H9 (cell line): ENCODE results near the gene CNTFR. TPM values are rescaled to one million over a fixed set of nuclear protein-coding genes. Genes with fewer than 3 reads are reported as not detected.

Experiments used
- DNase-seq: peaks from one replicate; pipeline ENCODE4 v3.0.0-alpha.2; 2017
- H2AFZ ChIP-seq: one replicate; pipeline ENCODE4 v1.6.1; 2013; ENCODE audit warnings: mild to moderate bottlenecking, low read length, control low read depth, moderate library complexity
- H2AK5ac ChIP-seq: 2 replicates; pipeline ENCODE4 v1.6.1; 2013; ENCODE audit warnings: low read length, control low read depth, mixed read lengths; ENCODE audit not compliant: insufficient read length
- H2BK120ac ChIP-seq: one replicate; pipeline ENCODE4 v1.6.1; 2013; ENCODE audit warnings: low read depth, mild to moderate bottlenecking, low read length, control low read depth, inconsistent platforms; ENCODE audit not compliant: poor library complexity, severe bottlenecking
- H2BK12ac ChIP-seq: 2 replicates; pipeline ENCODE4 v1.6.1; 2013; ENCODE audit warnings: low read length, control low read depth, mixed read lengths, low read depth; ENCODE audit not compliant: insufficient read length
- H2BK15ac ChIP-seq: 2 replicates; pipeline ENCODE4 v1.6.1; 2013; ENCODE audit warnings: low read depth, low read length, control low read depth
- H2BK20ac ChIP-seq: one replicate; pipeline ENCODE4 v1.6.1; 2013; ENCODE audit warnings: low read depth, mild to moderate bottlenecking, low read length, control low read depth, inconsistent platforms; ENCODE audit not compliant: poor library complexity, severe bottlenecking
- H2BK5ac ChIP-seq: 2 replicates; pipeline ENCODE4 v1.6.1; 2013; ENCODE audit warnings: low read length, control low read depth, mixed read lengths; ENCODE audit not compliant: insufficient read length
- H3K14ac ChIP-seq: 2 replicates; pipeline ENCODE4 v1.6.1; 2013; ENCODE audit warnings: low read length, control low read depth; ENCODE audit not compliant: insufficient read depth
- H3K18ac ChIP-seq: 2 replicates; pipeline ENCODE4 v1.6.1; 2013; ENCODE audit warnings: low read depth, mild to moderate bottlenecking, mixed read lengths, low read length, control low read depth; ENCODE audit not compliant: insufficient read length
- H3K23ac ChIP-seq: 2 replicates; pipeline ENCODE4 v1.6.1; 2013; ENCODE audit warnings: low read length, control low read depth, mixed read lengths, low read depth; ENCODE audit not compliant: insufficient read length
- H3K23me2 ChIP-seq: 2 replicates; pipeline ENCODE4 v1.6.1; 2013; ENCODE audit warnings: low read depth, mild to moderate bottlenecking, mixed read lengths, low read length, control low read depth; ENCODE audit not compliant: insufficient read length, poor library complexity, severe bottlenecking
- H3K27ac ChIP-seq: 2 replicates; pipeline ENCODE4 v1.5.1; 2013; ENCODE audit warnings: low read length, control low read depth, mixed read lengths, low read depth; ENCODE audit not compliant: insufficient read length
- H3K27me3 ChIP-seq: 2 replicates; pipeline ENCODE4 v1.6.1; 2013; ENCODE audit warnings: low read length, control low read depth, inconsistent platforms; ENCODE audit not compliant: insufficient read depth
- H3K4ac ChIP-seq: 2 replicates; pipeline ENCODE4 v1.6.1; 2013; ENCODE audit warnings: low read depth, mild to moderate bottlenecking, control low read depth, inconsistent platforms, low read length, moderate library complexity
- H3K4me1 ChIP-seq: 2 replicates; pipeline ENCODE4 v1.6.1; 2013; ENCODE audit warnings: low read length, control low read depth, inconsistent platforms; ENCODE audit not compliant: insufficient read depth
- H3K4me2 ChIP-seq: 2 replicates; pipeline ENCODE4 v1.6.1; 2013; ENCODE audit warnings: low read length, control low read depth, mixed read lengths; ENCODE audit not compliant: insufficient read length, insufficient read depth
- H3K56ac ChIP-seq: 2 replicates; pipeline ENCODE4 v1.6.1; 2013; ENCODE audit warnings: low read depth, mild to moderate bottlenecking, mixed read lengths, low read length, control low read depth; ENCODE audit not compliant: insufficient read length
- H3K79me1 ChIP-seq: 2 replicates; pipeline ENCODE4 v1.6.1; 2013; ENCODE audit warnings: low read depth, mild to moderate bottlenecking, moderate library complexity, low read length, control low read depth, inconsistent platforms; ENCODE audit not compliant: insufficient read depth, poor library complexity, severe bottlenecking
- H3K79me2 ChIP-seq: 2 replicates; pipeline ENCODE4 v1.6.1; 2013; ENCODE audit warnings: low read length, control low read depth, inconsistent platforms; ENCODE audit not compliant: insufficient read depth
- H3K9ac ChIP-seq: 2 replicates; pipeline ENCODE4 v1.6.1; 2013; ENCODE audit warnings: low read length, control low read depth, mixed read lengths; ENCODE audit not compliant: insufficient read length; ENCODE audit errors: extremely low read depth
- H3K9me3 ChIP-seq: one replicate; pipeline ENCODE4 v1.6.1; 2013; ENCODE audit warnings: low read depth, low read length, inconsistent platforms; ENCODE audit not compliant: control insufficient read depth
- H3T11ph ChIP-seq: one replicate; pipeline ENCODE4 v1.6.1; 2013; ENCODE audit warnings: mild to moderate bottlenecking, low read length, control low read depth, inconsistent platforms
- H4K20me1 ChIP-seq: one replicate; pipeline ENCODE4 v1.6.1; 2013; ENCODE audit not compliant: control insufficient read depth, insufficient read length, insufficient read depth
- H4K5ac ChIP-seq: 2 replicates; pipeline ENCODE4 v1.6.1; 2013; ENCODE audit warnings: low read depth, mild to moderate bottlenecking, mixed read lengths, low read length, control low read depth; ENCODE audit not compliant: insufficient read length
- H4K8ac ChIP-seq: replicated peaks from 2 replicates; pipeline ENCODE4 v1.6.1; 2013; ENCODE audit warnings: low read length, control low read depth, mixed read lengths, low read depth; ENCODE audit not compliant: insufficient read length
- H4K91ac ChIP-seq: 2 replicates; pipeline ENCODE4 v1.6.1; 2013; ENCODE audit warnings: low read depth, mild to moderate bottlenecking, moderate library complexity, mixed read lengths, low read length, control low read depth; ENCODE audit not compliant: insufficient read length
- H3K27ac Mint-ChIP-seq, 3 experiments: 2 replicates in 2 of 3; 3 replicates in 1 of 3; pipeline ENCODE4 v1.8.0; 2020 to 2021; ENCODE audit warnings: mixed read lengths in 3 of 3, mild to moderate bottlenecking in 1 of 3, moderate library complexity in 1 of 3
- H3K27me3 Mint-ChIP-seq: 2 replicates; pipeline ENCODE4 v1.8.0; 2021; ENCODE audit warnings: low read depth, mild to moderate bottlenecking, moderate library complexity, mixed read lengths
- H3K36me3 Mint-ChIP-seq, 3 experiments: 2 replicates in 2 of 3; 3 replicates in 1 of 3; pipeline ENCODE4 v1.8.0; 2020 to 2021; ENCODE audit warnings: low read depth in 3 of 3, mixed read lengths in 3 of 3; ENCODE audit not compliant: insufficient read depth in 1 of 3
- H3K4me1 Mint-ChIP-seq, 2 experiments: 2 replicates each; pipeline ENCODE4 v1.8.0; 2020; ENCODE audit warnings: mixed read lengths in 2 of 2
- H3K4me3 Mint-ChIP-seq, 2 experiments: 2 replicates in 1 of 2; 3 replicates in 1 of 2; pipeline ENCODE4 v1.8.0; 2020 to 2021; ENCODE audit warnings: mild to moderate bottlenecking in 2 of 2, mixed read lengths in 2 of 2, moderate library complexity in 1 of 2
- H3K9me3 Mint-ChIP-seq, 2 experiments: 2 replicates in 1 of 2; 3 replicates in 1 of 2; pipeline ENCODE4 v1.8.0; 2020; ENCODE audit warnings: mild to moderate bottlenecking in 2 of 2, mixed read lengths in 2 of 2, moderate library complexity in 1 of 2
- WGBS: extraction: QIAGEN DNeasy Blood & Tissue Kit; methylation state at CpG from one replicate; pipeline ENCODE4 v1.1.7; 2013; ENCODE audit warnings: missing lambda C conversion rate, low lambda C conversion rate, mixed read lengths; ENCODE audit not compliant: insufficient read length; ENCODE audit errors: extremely low coverage; 5-methylcytosine and 5-hydroxymethylcytosine counted together
- total RNA-seq: library from RNA; stranded (reverse); gene quantifications from 2 replicates; pipeline ENCODE4 v1.2.1, GENCODE V29; 2021
- TF ChIP-seq, protein P1 (sequence below): fragments of 200-600 bp; sonication (generic); conservative IDR thresholded peaks from 3 replicates; pipeline ENCODE4 v1.8.0; 2021; ENCODE audit warnings: antibody characterized with exemption, mild to moderate bottlenecking

Gene CNTFR
- total RNA-seq, 1 experiment from 2014 or later: 0.55 TPM

DNA sequence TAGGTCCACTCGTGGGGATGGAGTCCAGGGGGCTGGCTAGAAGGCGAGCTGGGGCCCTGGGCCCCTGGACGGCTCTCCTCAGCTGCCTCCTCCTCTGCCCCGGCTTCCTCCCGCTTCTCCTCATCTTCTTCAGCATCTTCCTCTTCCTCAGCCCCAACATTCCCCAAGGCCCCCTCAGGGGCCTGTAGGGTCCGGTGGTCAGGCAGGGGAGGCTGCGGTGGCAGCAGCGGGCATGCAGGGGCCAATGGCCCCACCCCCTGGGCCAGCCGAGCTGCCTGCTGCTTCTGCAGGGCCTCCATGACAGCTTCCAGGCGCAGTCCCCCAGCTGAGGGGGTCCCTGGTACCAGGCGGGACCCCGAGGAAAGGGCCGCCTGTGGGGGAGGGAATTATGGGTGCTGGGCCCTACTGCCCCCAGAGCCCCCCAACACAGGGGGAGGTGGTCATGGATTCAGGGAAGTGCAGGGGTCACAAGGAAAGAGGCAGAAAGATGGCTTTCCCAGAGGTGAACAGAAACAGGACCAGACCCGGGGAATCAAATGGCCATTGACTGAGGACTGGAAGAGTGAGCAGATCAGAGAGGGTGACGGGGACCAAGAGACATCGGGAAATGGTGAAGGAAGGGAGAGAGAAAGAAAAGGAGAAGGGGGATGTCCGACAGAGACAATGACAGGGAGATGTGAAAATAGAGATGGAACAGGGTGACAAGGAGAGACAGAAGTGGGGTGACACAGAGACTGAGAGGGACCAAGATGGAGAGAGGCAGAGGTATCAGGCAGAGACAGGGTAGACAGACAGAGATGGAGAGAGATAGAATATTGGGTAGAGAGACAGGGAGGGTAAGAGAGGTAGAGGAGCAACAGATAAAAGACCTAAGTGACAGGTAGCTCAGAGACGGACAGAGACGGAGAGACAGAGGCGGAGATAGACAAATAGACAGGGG, 38.5 kb upstream of the CNTFR start:
- no peak overlapping the region for H3K14ac ChIP-seq
- Mint-ChIP-seq H3K9me3 (peaks cover 0 to 6% of the 10 kb centered on the region in 2 experiments; a peak in 3 of 5 replicates), H3K4me3 (peak overlapping the region; percentile 55 to 80), H3K36me3 (no peaks in the 10 kb centered on the region; a peak in 2 of 7 replicates), H3K27ac (no peak overlapping the region), H3K27me3 (peaks cover 87% of the 10 kb centered on the region), H3K4me1 (peaks cover 17 to 36% of the 10 kb centered on the region in 2 experiments)
- no peak overlapping the region for H2BK12ac ChIP-seq
- peaks cover 56% of the 10 kb centered on the region for H3K27me3 ChIP-seq
- no peak overlapping the region for H4K8ac ChIP-seq
- H3K23me2 ChIP-seq: peaks cover 13% of the 10 kb centered on the region
- H2BK5ac ChIP-seq: no peak overlapping the region
- no peaks in the 10 kb centered on the region for H4K20me1 ChIP-seq
- DNase-seq: no peak
- no peaks in the 10 kb centered on the region for H3K4me1 ChIP-seq
- H3K56ac ChIP-seq: no peak overlapping the region
- no peak overlapping the region for H2BK120ac ChIP-seq
- no peak overlapping the region for H3K18ac ChIP-seq
- no peak overlapping the region for H3K9ac ChIP-seq
- H4K5ac ChIP-seq: no peak overlapping the region
- no peak overlapping the region for H2BK15ac ChIP-seq
- H4K91ac ChIP-seq: no peak overlapping the region
- H3K9me3 ChIP-seq: no peaks in the 10 kb centered on the region
- H3K4ac ChIP-seq: no peak overlapping the region
- no peak overlapping the region for H3T11ph ChIP-seq
- no peak overlapping the region for H2BK20ac ChIP-seq
- H2AK5ac ChIP-seq: no peak overlapping the region
- H3K27ac ChIP-seq: no peak overlapping the region
- TF ChIP-seq, protein P1, sequence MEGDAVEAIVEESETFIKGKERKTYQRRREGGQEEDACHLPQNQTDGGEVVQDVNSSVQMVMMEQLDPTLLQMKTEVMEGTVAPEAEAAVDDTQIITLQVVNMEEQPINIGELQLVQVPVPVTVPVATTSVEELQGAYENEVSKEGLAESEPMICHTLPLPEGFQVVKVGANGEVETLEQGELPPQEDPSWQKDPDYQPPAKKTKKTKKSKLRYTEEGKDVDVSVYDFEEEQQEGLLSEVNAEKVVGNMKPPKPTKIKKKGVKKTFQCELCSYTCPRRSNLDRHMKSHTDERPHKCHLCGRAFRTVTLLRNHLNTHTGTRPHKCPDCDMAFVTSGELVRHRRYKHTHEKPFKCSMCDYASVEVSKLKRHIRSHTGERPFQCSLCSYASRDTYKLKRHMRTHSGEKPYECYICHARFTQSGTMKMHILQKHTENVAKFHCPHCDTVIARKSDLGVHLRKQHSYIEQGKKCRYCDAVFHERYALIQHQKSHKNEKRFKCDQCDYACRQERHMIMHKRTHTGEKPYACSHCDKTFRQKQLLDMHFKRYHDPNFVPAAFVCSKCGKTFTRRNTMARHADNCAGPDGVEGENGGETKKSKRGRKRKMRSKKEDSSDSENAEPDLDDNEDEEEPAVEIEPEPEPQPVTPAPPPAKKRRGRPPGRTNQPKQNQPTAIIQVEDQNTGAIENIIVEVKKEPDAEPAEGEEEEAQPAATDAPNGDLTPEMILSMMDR: no peak
- H3K79me1 ChIP-seq: no peaks in the 10 kb centered on the region
- H2AFZ ChIP-seq: no peak overlapping the region
- peak overlapping the region; percentile 58 for H3K4me2 ChIP-seq
- H3K23ac ChIP-seq: no peak overlapping the region
- no peaks in the 10 kb centered on the region for H3K79me2 ChIP-seq
- no CpG with 5 or more reads among the region's 20 CpGs for WGBS
